PC-9 (cell line): ENCODE results near the gene NALCN. TPM values are rescaled to one million over a fixed set of nuclear protein-coding genes. Genes with fewer than 3 reads are reported as not detected.

ENCODE experiments used
- BruUV-seq: library from RNA; stranded (reverse); fragments of 400-500 nt; replicated peaks from 2 replicates; lab custom pipeline; 2021; lab: Mats Ljungman, UMichigan
- CTCF ChIA-PET: fragments of 300-600 bp; sonication (Branson Sonifier 250); formaldehyde crosslinking; loops from one replicate; lab custom pipeline; 2022; ENCODE audit warnings: antibody characterized with exemption; lab: Charles Lee
- POLR2A ChIA-PET: fragments of 300-600 bp; sonication (Branson Sonifier 250); formaldehyde crosslinking; loops from one replicate; lab custom pipeline; 2022; ENCODE audit warnings: antibody characterized with exemption; ENCODE audit not compliant: unreplicated experiment; lab: Charles Lee
- DNase-seq, 2 experiments: peaks; one replicate each; pipeline versions ENCODE4 v3.0.0 to v3.0.0-alpha.2; 2015 to 2022; ENCODE audit warnings: mixed read lengths in 1 of 2
- H2AFZ ChIP-seq: fragments of 200-600 bp; sonication (generic); 2 replicates; pipeline ENCODE4 v1.8.1; 2017; ENCODE audit warnings: antibody characterized with exemption
- H3F3A ChIP-seq: fragments of 200-600 bp; sonication (generic); 2 replicates; pipeline ENCODE4 v1.8.1; 2017; ENCODE audit warnings: antibody characterized with exemption, mild to moderate bottlenecking, low read depth; ENCODE audit not compliant: insufficient read depth
- H3K27ac ChIP-seq: fragments of 200-600 bp; sonication (generic); 2 replicates; pipeline ENCODE4 v1.6.1; 2016; ENCODE audit warnings: mixed run types
- H3K27me3 ChIP-seq: fragments of 200-600 bp; sonication (generic); 2 replicates; pipeline ENCODE4 v1.6.1; 2016; ENCODE audit warnings: low read depth, mixed run types; ENCODE audit not compliant: insufficient read depth
- H3K36me3 ChIP-seq: fragments of 200-600 bp; sonication (generic); 2 replicates; pipeline ENCODE4 v1.6.1; 2016; ENCODE audit warnings: low read depth, mixed run types
- H3K4me1 ChIP-seq: fragments of 200-600 bp; sonication (generic); replicated peaks from 2 replicates; pipeline ENCODE4 v1.6.1; 2016; ENCODE audit warnings: mixed run types; ENCODE audit not compliant: insufficient read depth
- H3K4me2 ChIP-seq: fragments of 200-600 bp; sonication (generic); 2 replicates; pipeline ENCODE4 v1.6.1; 2017; ENCODE audit warnings: mixed run types
- H3K4me3 ChIP-seq: fragments of 200-600 bp; sonication (generic); 2 replicates; pipeline ENCODE4 v1.6.1; 2016; ENCODE audit warnings: mixed run types
- H3K79me2 ChIP-seq: fragments of 200-600 bp; sonication (generic); 2 replicates; pipeline ENCODE4 v1.6.1; 2017; ENCODE audit warnings: low read depth, mixed run types
- H3K9me2 ChIP-seq: fragments of 200-600 bp; sonication (generic); 2 replicates; pipeline ENCODE4 v1.8.1; 2017; ENCODE audit warnings: mild to moderate bottlenecking; ENCODE audit not compliant: insufficient read depth
- H3K9me3 ChIP-seq: fragments of 200-600 bp; sonication (generic); 2 replicates; pipeline ENCODE4 v1.8.1; 2016; ENCODE audit warnings: low read depth; ENCODE audit not compliant: insufficient read depth
- H4K20me1 ChIP-seq: fragments of 200-600 bp; sonication (generic); 2 replicates; pipeline ENCODE4 v1.8.1; 2017; ENCODE audit not compliant: insufficient read depth
- EZH2 ChIP-seq: fragments of 200-600 bp; sonication (generic); IDR thresholded peaks from 2 replicates; pipeline ENCODE4 v1.8.0; 2017; ENCODE audit warnings: antibody characterized with exemption, low read depth
- intact Hi-C: fragments of 100-400 bp; cut with micrococcal nuclease; formaldehyde crosslinking; loops from one replicate; pipeline ENCODE4 v1.10.0; 2022; ENCODE audit not compliant: unreplicated experiment
- total RNA-seq: library from RNA; stranded (reverse); gene quantifications from 2 replicates; pipeline ENCODE4 v1.2.3, GENCODE V29; 2021
- TF ChIP-seq, protein P1 (sequence below): fragments of 200-600 bp; sonication (generic); conservative IDR thresholded peaks from 2 replicates; pipeline ENCODE4 v1.6.1; 2017; ENCODE audit warnings: mixed run types, antibody characterized with exemption, mild to moderate bottlenecking, moderate library complexity

The NALCN gene
- total RNA-seq, 1 experiment from 2014 or later: 7.7 TPM

DNA sequence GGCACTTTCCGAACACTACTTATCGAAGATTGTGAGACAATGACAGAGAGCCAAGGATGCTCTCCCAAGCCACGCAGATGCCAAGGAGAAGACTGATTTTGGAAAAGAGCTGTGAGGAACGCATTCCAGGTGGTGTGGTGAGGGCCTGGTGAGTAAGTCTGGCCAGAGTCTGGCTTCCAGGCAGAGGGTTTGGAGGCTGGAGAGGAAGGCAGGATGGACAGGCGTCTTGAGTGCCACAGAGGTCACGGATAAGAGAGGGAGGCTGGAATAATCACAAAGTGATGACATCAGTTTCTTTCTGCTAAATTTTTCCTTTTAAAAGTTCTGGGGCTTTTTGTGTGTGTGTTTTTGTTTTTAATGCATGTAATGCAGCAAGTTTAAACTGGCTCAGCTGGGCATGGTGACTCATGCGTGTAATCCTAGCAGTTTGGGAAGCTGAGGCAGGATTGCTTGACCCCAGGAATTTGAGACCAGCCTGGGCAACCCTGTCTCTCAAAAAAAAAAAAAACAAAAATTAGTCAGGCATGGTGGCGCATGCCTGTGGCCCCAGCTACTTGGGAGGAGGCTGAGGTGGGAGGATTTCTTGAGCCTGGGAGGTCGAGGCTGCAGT, 235.1 kb downstream of the NALCN start:
- Histone ChIP-seq H3K4me3 (no peak overlapping the region), H3K4me1 (no peaks in the 10 kb centered on the region), H3F3A (no peaks in the 10 kb centered on the region), H3K36me3 (no peaks in the 10 kb centered on the region), H2AFZ (no peak overlapping the region), H3K9me3 (no peaks in the 10 kb centered on the region), H3K9me2 (no peaks in the 10 kb centered on the region), H3K27me3 (no peaks in the 10 kb centered on the region), H3K4me2 (no peak overlapping the region), H3K79me2 (no peaks in the 10 kb centered on the region), H4K20me1 (no peaks in the 10 kb centered on the region), H3K27ac (no peak overlapping the region)
- no peak for DNase-seq
- no TSS peak for BruUV-seq
- CTCF ChIA-PET: no interaction called here
- POLR2A ChIA-PET: no interaction called here
- intact Hi-C loops: no loop called here
- TF ChIP-seq, protein P1, sequence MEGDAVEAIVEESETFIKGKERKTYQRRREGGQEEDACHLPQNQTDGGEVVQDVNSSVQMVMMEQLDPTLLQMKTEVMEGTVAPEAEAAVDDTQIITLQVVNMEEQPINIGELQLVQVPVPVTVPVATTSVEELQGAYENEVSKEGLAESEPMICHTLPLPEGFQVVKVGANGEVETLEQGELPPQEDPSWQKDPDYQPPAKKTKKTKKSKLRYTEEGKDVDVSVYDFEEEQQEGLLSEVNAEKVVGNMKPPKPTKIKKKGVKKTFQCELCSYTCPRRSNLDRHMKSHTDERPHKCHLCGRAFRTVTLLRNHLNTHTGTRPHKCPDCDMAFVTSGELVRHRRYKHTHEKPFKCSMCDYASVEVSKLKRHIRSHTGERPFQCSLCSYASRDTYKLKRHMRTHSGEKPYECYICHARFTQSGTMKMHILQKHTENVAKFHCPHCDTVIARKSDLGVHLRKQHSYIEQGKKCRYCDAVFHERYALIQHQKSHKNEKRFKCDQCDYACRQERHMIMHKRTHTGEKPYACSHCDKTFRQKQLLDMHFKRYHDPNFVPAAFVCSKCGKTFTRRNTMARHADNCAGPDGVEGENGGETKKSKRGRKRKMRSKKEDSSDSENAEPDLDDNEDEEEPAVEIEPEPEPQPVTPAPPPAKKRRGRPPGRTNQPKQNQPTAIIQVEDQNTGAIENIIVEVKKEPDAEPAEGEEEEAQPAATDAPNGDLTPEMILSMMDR: no peak
- no peak for TF ChIP-seq EZH2

DNA sequence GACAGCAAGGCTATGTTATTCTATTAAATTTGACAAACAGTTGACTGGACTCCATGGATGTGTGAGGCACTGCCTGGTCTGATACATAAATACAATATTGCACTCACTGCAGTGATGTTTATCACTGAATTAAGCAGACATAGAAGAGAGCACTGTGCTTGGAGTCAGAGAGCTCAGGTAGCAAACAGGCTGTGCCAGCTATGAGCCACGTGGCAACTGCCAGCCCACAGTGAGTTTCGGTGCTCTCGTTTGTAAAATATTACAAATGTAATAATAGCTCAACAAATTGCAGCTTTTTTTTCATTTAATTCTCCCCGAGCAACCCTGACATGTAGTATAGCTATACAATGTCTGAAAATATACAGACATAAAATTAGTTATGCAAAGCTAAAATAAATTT, 237.3 kb downstream of the NALCN start:
- no peak for TF ChIP-seq EZH2
- TF ChIP-seq, protein P1: no peak
- H4K20me1 ChIP-seq: no peaks in the 10 kb centered on the region

DNA sequence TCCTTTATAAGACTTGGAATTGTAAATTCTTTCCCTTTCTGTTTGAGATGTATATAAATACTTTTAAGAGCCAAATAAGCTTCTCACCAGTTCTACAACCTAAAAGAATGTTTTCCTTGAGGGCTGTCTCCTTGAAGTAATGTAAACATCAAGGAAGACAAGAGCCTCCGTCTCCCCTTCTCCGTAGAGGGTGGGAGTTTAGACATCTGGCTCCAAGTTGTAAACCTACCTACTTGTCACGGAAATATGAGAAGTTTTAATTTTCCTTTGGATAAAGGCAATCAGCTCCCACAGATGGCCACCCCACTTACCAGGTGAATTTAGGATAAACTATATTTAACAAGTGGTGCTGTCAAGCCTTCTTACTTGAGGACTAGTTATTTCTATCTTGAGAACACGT, 237.9 kb downstream of the NALCN start:
- Histone ChIP-seq H3K27ac (no peak overlapping the region), H4K20me1 (no peaks in the 10 kb centered on the region), H3K27me3 (no peaks in the 10 kb centered on the region), H3K4me1 (no peaks in the 10 kb centered on the region), H3K4me3 (no peak overlapping the region), H3F3A (no peaks in the 10 kb centered on the region), H3K36me3 (no peaks in the 10 kb centered on the region), H2AFZ (no peak overlapping the region), H3K4me2 (no peak overlapping the region), H3K79me2 (no peaks in the 10 kb centered on the region), H3K9me2 (no peaks in the 10 kb centered on the region), H3K9me3 (no peaks in the 10 kb centered on the region)
- CTCF ChIA-PET: no interaction called here
- TF ChIP-seq, protein P1: no peak
- no peak for TF ChIP-seq EZH2
- BruUV-seq: no TSS peak
- intact Hi-C loops: no loop called here
- POLR2A ChIA-PET: no interaction called here
- no peak for DNase-seq

More for the DNA sequence above, 237.3 kb downstream of the NALCN start:
- CTCF ChIA-PET: no interaction called here
- no peak overlapping the region for H3K27ac ChIP-seq
- H2AFZ ChIP-seq: no peak overlapping the region
- no peaks in the 10 kb centered on the region for H3K27me3 ChIP-seq
- H3K9me2 ChIP-seq: no peaks in the 10 kb centered on the region
- no peak overlapping the region for H3K4me3 ChIP-seq
- H3K79me2 ChIP-seq: no peaks in the 10 kb centered on the region
- H3K9me3 ChIP-seq: no peaks in the 10 kb centered on the region
- POLR2A ChIA-PET: no interaction called here
- no TSS peak for BruUV-seq
- no peaks in the 10 kb centered on the region for H3F3A ChIP-seq
- no peaks in the 10 kb centered on the region for H3K36me3 ChIP-seq
- no peak for DNase-seq
- intact Hi-C loops: no loop called here
- H3K4me2 ChIP-seq: no peak overlapping the region
- no peaks in the 10 kb centered on the region for H3K4me1 ChIP-seq
